ENCODE results near the gene SPRN. TPM values are rescaled to one million over a fixed set of nuclear protein-coding genes. Genes with fewer than 3 reads are reported as not detected.
A peak's percentile ranks its signal among the peaks of the same experiment; 100 is the strongest.
"Not testable (repeated sequence)": the region's sequence is repeated elsewhere in the genome, so short reads cannot be mapped to it uniquely, and the experiment has no call there.

SPRN gene
- total RNA-seq, 2 donors from 2014 or later = not detected

- ATAC-seq (no peak), DNase-seq (no peak)
- intact Hi-C loops (cut with DNase I, micrococcal nuclease) = no loop called here
Observed at GRCh38 chr10:133442191-133442966, 18.0 kb upstream of the SPRN start.

- DNase-seq (no peak), ATAC-seq (no peak)
- intact Hi-C loops (cut with DNase I, micrococcal nuclease) = no loop called here
Observed at GRCh38 chr10:133441780-133442179, 17.4 kb upstream of the SPRN start.

GRCh38 chr10:133441356-133441755 lies 16.9 kb upstream of the SPRN start:
- intact Hi-C loops (cut with DNase I, micrococcal nuclease); DNase-seq; ATAC-seq: not testable (repeated sequence)

DNA sequence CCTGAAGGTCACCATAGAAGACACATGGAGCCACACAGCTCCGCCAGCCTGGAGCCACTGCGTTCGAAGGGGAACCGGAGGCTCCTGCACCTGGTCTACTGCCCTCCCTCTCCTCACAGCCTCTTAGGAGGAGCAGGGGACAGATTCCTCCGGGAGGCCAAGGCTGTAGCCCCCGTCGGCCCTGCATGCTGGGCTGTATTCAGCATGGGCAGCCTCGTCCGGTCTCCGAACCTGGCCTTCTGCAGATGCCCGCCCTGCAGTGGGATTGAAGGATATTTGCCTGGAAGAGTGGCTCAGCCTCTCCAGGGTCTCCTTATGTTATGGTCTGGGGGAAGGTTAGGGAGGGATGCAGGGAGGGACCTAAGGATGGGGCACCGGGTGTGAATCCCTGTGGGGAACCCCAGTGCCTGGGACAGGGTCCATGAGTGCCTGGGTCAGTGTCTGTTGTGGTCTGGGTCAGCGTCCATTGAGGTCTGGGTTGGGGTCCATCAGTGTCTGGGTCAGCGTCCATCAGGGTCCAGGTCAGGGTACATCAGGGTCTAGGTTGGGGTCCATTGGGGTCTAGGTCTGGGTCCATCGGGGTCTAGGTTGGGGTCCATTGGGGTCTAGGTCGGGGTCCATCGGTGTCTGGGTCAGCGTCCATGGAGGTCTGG lies 16.3 kb upstream of the SPRN start:
- no peak for ATAC-seq
- DNase-seq = no peak

GRCh38 chr10:133439517-133440461 lies 15.4 kb upstream of the SPRN start:
- ATAC-seq (no peak), DNase-seq (no peak)
- intact Hi-C loops (cut with DNase I, micrococcal nuclease) = no loop called here

More for the DNA sequence above, 16.3 kb upstream of the SPRN start:
- intact Hi-C loops (cut with DNase I, micrococcal nuclease) = no loop called here

GRCh38 chr10:133438711-133439273 lies 14.4 kb upstream of the SPRN start:
- no peak for DNase-seq
- ATAC-seq = peak; percentile 56

GRCh38 chr10:133432789-133433188 lies 8.4 kb upstream of the SPRN start:
- DNase-seq; ATAC-seq; intact Hi-C loops (cut with DNase I, micrococcal nuclease): not testable (repeated sequence)

More at GRCh38 chr10:133438711-133439273, 14.4 kb upstream of the SPRN start:
- intact Hi-C loops (cut with DNase I, micrococcal nuclease) = no loop called here

DNA sequence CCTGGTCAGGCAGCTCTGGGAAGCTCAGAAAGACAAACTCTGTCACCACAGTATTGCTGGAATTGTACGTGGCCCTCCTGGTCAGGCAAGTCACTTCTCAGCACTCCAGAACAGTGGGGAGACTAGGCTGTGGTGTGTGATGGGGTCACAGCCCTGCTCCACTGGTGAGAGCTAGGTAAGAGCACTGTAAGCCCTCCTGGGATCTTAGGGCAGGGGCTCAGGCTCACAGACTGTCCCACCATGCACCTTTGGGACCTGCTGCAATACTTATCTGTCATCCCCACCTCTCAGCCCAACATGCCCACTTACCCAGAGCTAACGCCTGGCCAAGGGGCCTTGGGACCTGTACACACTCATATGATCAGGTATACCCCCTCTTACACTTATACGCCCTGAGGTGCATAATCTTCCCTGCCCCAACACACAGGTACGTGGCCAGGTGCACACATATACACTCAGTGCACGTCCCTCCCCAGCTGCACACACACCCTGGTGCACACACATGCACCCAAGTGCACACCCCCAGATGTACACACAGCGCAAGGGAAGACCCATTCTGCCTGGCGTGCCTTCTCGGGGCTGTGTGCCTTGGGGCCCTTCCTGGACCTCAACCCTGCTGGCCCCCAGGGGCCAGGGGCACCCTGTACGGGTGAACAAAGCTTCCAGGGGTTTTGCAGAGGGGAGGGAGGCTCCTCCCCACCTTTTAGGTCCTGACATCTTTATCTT lies 7.6 kb upstream of the SPRN start:
- peak; percentile 20 for ATAC-seq
- DNase-seq; intact Hi-C loops (cut with DNase I, micrococcal nuclease): not testable (repeated sequence)

GRCh38 chr10:133429571-133429970 lies 5.1 kb upstream of the SPRN start:
- ATAC-seq; intact Hi-C loops (cut with DNase I, micrococcal nuclease); DNase-seq: not testable (repeated sequence)

DNA sequence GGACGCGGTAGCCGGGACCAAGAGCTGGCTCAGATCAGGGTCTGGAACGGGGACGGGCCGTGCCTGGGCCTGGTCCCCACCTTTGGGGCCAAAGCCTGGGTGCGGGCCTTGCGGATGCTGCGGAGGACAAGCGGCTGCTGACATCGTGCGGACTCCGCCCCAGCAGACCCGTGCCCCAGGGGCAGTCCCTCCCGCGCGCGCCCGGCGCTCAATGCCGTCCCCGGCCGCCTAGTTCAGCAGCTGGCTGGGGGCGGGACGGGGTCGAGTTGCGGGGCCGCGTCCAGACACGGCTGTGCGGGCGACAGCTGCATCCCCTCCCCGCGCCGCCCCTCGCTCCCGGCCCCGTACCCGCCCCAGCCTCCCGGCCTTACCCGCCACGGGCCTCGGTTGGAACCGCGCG lies 323 bp downstream of the SPRN start:
- ATAC-seq; intact Hi-C loops (cut with DNase I, micrococcal nuclease); DNase-seq: not testable (repeated sequence)

GRCh38 chr10:133422807-133423771 lies 1.3 kb downstream of the SPRN start:
- no peak for DNase-seq
- intact Hi-C loops (cut with DNase I, micrococcal nuclease) = no loop called here
- peak; percentile 23 for ATAC-seq

DNA sequence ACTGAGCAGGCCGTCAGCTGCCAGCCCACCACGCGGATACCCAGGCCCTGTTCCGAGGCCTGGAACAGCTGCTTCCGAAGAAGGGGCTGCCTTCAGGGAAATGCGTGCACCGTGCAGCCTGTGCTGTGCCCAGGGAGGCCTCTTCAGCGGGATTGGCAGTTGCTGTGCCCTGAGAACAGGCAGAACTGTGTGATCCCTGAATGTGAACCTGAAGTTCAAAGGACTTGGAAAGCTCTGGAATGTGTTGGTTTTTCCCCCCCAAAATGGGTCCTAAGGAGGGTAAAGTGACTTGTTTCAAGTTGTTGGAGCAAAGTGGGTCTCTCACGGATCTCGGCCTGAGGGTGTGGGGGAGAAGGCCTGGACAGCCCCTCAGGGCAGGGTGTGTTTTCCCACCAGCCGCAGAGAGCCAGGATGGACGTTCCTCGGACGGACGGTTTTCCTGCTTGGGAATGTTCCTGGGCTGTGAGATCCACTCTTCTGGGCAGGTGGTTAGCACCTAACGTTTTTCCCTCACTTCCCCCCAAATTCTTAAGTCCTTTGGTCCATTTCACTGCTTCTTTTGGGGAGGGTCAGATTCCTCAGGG lies 2.1 kb downstream of the SPRN start:
- intact Hi-C loops (cut with DNase I, micrococcal nuclease) = no loop called here
- ATAC-seq (no peak), DNase-seq (no peak)

- intact Hi-C loops (cut with DNase I, micrococcal nuclease) = no loop called here
- DNase-seq (no peak), ATAC-seq (no peak)
Observed at GRCh38 chr10:133421336-133422222, 2.8 kb downstream of the SPRN start.

- ATAC-seq (no peak), DNase-seq (no peak)
- intact Hi-C loops (cut with DNase I, micrococcal nuclease) = no loop called here
Observed at GRCh38 chr10:133420579-133420978, 3.8 kb downstream of the SPRN start.

GRCh38 chr10:133420028-133420427 lies 4.4 kb downstream of the SPRN start:
- no peak for DNase-seq
- ATAC-seq = no peak
- intact Hi-C loops (cut with DNase I, micrococcal nuclease) = no loop called here

Data from left colon (tissue), 2 donors.